HG02943 (cell line): ENCODE data around the gene CTNNA1.
"Not testable (repeated sequence)": the region's sequence is repeated elsewhere in the genome, so short reads cannot be mapped to it uniquely, and the experiment has no call there.

Source experiments
- ATAC-seq: cut with Tn5 transposase; IDR thresholded peaks from one replicate; pipeline ENCODE4 v1.9.1; 2021; ENCODE audit warnings: mild to moderate bottlenecking, low read depth, moderate library complexity; ENCODE audit not compliant: unreplicated experiment

CTNNA1 gene

GRCh38 chr5:138921362-138921761 is 168.1 kb downstream of the CTNNA1 start:
- ATAC-seq: not testable (repeated sequence)

- ATAC-seq: no peak
Observed at GRCh38 chr5:138922494-138922893, 169.3 kb downstream of the CTNNA1 start.

DNA sequence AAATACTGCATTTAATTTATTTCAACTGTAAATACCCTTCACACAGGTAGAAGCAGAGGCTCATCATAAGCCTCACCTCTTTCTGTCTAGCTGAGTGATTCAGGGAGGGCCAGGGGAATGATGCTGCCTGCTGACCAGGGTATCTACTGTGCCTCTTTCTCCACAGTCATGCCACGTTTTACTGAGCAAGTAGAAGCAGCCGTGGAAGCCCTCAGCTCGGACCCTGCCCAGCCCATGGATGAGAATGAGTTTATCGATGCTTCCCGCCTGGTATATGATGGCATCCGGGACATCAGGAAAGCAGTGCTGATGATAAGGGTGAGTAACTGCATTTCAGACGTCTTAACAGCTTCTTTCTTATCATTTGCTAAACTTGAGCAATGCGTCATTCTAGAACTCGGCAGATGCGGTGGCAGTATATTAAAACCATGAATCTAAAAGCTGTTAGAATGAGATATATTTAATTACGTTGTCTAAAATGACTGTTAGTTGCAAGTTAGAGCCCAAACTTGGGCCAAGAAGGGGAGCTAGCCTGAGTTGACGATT is 171.9 kb downstream of the CTNNA1 start:
- no peak for ATAC-seq

DNA sequence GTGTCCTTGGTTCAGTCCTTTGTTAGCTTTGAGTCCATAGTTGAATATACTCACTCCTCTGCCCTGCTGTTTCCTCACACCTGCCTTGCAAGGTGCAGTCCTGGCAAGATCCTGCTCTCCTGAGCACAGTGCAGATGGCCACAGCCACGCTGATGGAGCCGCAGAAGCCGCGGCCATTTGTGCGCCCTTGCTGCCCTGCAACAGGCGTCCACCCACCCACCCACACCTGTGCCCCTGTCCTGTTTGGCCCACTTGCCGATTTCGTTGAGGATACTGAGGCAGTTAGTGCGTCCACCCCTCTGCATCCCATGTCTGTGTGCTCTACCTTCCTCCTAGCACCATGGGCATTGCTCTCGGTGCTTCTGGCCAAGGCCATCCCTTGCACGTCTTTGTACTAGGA is 173.0 kb downstream of the CTNNA1 start:
- no peak for ATAC-seq

GRCh38 chr5:138926688-138927448 is 173.6 kb downstream of the CTNNA1 start:
- ATAC-seq: no peak

- no peak for ATAC-seq
Observed at GRCh38 chr5:138927544-138927943, 174.3 kb downstream of the CTNNA1 start.

GRCh38 chr5:138927979-138928378 is 174.8 kb downstream of the CTNNA1 start:
- no peak for ATAC-seq

DNA sequence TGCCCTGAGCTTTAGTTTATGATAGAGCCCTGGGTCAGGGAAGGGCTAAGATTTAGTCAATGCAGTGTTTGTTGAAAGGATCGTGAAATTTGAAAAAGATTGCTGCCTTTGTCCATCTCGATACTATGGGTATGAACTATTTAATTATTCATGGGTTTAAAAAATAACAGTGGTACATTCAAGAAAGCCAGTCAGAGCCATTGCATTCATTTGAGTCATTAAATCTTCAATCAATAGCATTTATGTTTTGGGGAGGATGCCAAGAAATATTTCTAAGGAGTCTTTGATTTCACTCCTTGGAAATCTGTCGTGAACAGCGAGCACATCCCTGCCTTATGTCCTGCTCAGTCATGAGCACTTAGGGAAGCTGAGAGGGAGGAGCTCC is 176.3 kb downstream of the CTNNA1 start:
- ATAC-seq: no peak

DNA sequence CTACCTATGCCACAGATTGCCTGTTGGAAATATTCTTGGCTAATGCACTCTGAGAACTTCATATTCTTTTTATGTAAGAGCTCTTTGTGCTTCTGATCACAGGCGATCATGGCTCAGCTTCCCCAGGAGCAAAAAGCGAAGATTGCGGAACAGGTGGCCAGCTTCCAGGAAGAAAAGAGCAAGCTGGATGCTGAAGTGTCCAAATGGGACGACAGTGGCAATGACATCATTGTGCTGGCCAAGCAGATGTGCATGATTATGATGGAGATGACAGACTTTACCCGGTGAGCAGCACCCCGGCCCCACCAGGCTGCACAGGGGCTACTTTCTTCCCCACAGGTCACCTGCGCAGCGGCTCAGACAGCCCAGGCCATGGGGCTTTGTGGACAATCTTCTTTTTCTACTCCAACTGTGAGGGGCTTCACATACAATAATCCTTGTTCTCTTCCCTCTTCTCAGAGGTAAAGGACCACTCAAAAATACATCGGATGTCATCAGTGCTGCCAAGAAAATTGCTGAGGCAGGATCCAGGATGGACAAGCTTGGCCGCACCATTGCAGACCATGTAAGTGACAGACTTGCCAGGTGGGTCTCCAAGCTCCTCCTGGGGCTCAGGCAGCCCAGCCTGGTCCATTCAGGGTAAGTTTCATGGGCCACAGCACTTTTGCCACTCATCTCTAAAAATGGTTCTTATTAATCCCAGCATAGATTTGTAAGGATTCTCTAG is 177.3 kb downstream of the CTNNA1 start:
- no peak for ATAC-seq

DNA sequence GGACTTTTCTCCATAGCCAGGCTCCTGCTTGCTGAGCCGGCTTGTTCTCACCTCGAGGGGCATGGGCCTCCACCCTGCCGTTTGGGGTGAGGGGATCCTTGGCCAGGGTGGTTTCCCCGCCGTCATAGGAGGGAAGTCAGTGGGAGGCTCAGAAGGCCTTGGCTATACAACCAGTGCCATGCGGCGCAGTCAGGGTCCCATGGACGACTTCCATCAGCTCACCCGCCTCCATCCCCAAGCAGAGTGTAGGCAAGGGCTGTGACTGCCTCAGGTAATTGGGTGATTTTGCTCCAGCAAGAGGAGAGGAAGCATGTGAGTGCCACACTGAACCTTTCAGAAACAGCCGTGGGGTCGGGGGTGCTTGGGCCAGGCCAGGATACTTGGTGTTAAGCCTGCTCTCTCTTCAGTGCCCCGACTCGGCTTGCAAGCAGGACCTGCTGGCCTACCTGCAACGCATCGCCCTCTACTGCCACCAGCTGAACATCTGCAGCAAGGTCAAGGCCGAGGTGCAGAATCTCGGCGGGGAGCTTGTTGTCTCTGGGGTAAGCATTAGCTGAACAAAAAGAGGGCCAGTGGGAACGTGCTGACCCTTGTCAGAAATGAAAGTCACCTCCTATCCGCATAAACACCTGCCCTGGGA is 179.1 kb downstream of the CTNNA1 start:
- ATAC-seq: no peak

GRCh38 chr5:138933522-138934290 is 180.5 kb downstream of the CTNNA1 start:
- no peak for ATAC-seq

DNA sequence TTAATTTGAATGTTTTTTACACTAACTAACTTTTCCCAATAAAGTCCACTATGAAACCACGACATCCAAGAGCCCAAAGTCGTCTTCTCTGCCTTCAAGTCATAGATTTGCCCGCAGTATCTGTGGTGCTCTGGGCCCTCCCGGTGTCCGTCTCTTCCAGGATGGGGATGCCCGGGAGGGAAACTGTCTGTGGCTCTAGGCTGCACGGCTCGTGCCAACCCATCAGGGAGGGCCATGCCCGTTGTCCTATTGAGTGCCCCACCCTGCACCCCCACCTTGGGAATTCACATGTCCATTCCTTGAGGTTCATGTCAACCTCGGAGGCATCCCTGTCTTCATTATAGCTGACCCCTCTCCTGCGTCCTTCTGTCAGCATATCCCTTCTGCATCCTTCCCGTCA is 181.7 kb downstream of the CTNNA1 start:
- ATAC-seq: no peak

- ATAC-seq: no peak
Observed at GRCh38 chr5:138935466-138935865, 182.2 kb downstream of the CTNNA1 start.

GRCh38 chr5:138936225-138936967 is 183.2 kb downstream of the CTNNA1 start:
- no peak for ATAC-seq

- no peak for ATAC-seq
Observed at GRCh38 chr5:138936968-138937345, 183.7 kb downstream of the CTNNA1 start.

DNA sequence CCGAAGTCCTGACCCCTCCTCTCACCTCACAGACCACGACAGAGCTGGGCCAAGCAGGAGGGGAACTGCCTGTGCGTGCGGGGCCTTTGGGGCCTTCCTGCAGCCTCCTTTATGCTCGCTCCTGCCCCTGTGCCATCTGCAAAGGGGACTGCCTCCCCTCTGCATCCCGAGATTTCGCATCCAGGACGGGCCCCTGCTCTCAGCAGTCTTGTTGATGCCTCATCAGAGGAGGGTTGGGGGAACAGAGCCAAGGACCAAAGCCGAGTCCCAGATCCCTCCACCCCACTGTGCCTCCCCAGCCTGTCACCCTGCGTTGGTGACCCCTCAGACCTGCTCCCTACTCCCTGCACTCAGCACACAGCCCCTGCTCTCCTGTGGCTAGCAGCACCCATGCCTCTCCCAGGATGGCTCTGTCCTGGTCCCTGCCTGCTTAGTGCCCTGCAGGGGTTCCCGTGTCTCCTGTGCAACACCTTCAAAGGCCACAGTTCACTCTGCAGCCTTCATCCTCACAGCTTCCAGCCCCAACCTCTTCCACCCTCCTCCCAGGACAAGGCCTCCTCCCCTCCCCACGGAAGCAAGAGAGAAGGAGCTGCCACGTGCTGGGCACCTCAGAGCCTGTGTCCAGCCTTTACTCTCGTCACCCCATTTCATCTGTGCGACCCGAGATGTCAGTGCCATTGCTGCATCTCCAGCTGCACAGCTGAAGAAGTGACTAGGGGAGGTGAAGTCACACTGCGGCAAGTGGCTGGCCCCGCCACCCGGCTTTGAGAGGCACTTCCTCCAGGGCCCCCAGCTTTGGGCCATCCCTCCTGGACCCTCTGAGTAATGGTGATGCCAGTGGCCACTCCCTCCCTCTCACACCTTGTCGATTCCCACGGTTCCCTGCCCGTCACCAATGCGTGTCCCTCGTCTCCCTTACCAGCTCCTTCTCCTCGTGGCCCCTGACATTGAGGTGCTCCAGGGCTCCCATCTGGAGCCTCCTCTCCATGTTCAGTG is 184.5 kb downstream of the CTNNA1 start:
- ATAC-seq: no peak

GRCh38 chr5:138938526-138938925 is 185.3 kb downstream of the CTNNA1 start:
- no peak for ATAC-seq

- no peak for ATAC-seq
Observed at GRCh38 chr5:138942066-138942465, 188.8 kb downstream of the CTNNA1 start.

- ATAC-seq: no peak
Observed at GRCh38 chr5:138942861-138943260, 189.6 kb downstream of the CTNNA1 start.
